ENCODE results near the gene TRAF2. TPM values are rescaled to one million over a fixed set of nuclear protein-coding genes. Genes with fewer than 3 reads are reported as not detected.
"Not testable (repeated sequence)": the region's sequence is repeated elsewhere in the genome, so short reads cannot be mapped to it uniquely, and the experiment has no call there.

The TRAF2 gene
- total RNA-seq, 1 donor from 2014 or later = 5.3 TPM

DNA sequence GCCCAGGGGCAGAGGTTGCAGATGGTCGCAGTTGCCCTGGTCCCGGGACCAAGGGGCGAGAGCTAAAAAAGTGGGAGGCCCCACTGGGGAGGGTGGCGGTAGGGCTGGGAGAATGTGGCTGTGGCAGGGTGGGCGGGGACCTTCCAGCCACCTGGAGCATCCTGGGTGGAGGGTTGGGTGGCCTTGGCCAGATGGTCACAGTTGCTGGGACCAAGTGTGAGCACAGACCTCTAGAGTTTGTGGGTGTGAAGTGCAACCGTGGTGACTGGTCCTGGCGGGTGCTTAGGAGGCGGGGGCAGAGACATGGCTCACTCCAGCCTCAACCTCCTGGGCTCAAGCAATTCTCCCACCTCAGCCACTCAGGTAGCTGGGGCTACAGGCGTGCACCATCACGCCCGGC, 5.7 kb upstream of the TRAF2 start:
- Histone ChIP-seq H3K4me3 (ENCODE audit: low read depth, low read length) (no peak overlapping the region), H3K27me3 (ENCODE audit: control insufficient read depth, insufficient read depth, low read length) (no peaks in the 10 kb centered on the region), H3K36me3 (ENCODE audit: control insufficient read depth, insufficient read depth, low read length) (no peaks in the 10 kb centered on the region)
- DNase-seq (ENCODE audit: low read depth) (no peak), FAIRE-seq (no peak)
- TF ChIP-seq, protein P1, sequence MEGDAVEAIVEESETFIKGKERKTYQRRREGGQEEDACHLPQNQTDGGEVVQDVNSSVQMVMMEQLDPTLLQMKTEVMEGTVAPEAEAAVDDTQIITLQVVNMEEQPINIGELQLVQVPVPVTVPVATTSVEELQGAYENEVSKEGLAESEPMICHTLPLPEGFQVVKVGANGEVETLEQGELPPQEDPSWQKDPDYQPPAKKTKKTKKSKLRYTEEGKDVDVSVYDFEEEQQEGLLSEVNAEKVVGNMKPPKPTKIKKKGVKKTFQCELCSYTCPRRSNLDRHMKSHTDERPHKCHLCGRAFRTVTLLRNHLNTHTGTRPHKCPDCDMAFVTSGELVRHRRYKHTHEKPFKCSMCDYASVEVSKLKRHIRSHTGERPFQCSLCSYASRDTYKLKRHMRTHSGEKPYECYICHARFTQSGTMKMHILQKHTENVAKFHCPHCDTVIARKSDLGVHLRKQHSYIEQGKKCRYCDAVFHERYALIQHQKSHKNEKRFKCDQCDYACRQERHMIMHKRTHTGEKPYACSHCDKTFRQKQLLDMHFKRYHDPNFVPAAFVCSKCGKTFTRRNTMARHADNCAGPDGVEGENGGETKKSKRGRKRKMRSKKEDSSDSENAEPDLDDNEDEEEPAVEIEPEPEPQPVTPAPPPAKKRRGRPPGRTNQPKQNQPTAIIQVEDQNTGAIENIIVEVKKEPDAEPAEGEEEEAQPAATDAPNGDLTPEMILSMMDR (IDR thresholded peaks at IDR 0.05; ENCODE audit: insufficient read depth, low read length, severe bottlenecking) = no peak

DNA sequence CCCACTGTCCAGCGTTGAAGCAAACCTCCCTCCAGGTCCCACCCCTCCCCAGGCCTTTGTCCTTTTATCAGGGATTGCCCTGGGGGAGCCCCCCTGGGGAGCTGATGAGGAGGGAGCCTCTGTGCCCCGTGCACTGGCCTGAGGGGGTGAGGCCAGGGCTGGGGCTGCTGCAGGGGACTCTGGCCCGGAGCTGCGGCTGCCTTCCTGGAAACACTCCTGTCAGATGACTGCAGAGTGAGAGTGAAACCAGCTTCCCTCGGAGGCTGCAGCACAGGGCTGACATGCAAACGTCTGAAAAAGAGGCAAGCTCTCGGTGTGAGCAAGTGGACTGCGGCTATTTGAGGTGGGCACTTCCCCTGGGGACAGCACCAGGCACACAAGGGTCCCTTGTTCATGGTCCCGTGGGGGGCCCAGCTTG, 4.6 kb upstream of the TRAF2 start:
- Histone ChIP-seq H3K4me3 (ENCODE audit: low read depth, low read length) (no peak overlapping the region), H3K27me3 (ENCODE audit: control insufficient read depth, insufficient read depth, low read length) (no peaks in the 10 kb centered on the region), H3K36me3 (ENCODE audit: control insufficient read depth, insufficient read depth, low read length) (no peaks in the 10 kb centered on the region)
- no peak for FAIRE-seq
- DNase-seq (ENCODE audit: low read depth) = no peak
- TF ChIP-seq, protein P1 (IDR thresholded peaks at IDR 0.05; ENCODE audit: insufficient read depth, low read length, severe bottlenecking) = no peak

DNA sequence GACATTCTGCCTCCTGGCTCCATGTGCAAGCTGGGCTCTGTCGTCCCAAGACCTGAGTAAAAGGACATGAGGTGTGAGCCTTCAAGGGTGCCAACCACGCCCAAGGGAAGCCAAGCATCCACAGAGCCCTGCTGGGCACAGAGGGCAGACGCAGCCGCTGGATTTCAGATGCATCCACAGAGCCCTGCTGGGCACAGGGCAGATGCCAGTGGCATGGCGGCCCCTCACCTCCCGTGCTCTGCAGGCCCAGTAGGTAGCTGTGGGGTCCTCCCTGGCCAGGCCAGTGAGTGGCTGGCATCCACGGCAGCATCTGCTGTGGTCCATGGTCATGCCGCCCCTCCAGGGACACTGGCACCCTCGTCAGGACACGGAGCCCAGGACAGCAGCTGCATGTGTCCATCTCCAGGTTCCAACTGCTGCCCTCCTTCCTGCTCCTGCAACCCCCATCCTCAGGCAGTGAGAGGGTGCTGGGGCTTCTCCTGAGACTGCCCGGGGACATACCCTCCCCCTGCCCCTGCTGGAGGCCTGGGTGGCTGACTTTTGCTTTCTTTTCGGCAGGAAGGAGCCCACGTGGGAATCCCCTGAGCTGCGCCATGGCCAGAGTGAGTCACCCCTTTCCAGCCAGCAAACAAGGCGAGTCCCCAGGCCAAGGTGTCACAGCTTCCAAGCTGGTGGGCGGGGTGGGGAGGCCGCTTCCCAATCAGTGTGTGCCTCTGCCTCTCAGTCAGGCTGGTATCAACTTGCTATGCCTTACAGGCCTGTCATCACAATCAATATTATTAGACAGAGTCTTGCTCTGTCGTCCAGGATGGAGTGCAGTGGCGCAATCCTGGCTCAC, 4.0 kb upstream of the TRAF2 start:
- TF ChIP-seq, protein P1 (IDR thresholded peaks at IDR 0.05; ENCODE audit: insufficient read depth, low read length, severe bottlenecking) = no peak
- DNase-seq (ENCODE audit: low read depth) (peak; percentile 94), FAIRE-seq (no peak)
- H3K27me3 ChIP-seq (ENCODE audit: control insufficient read depth, insufficient read depth, low read length) = no peaks in the 10 kb centered on the region
- no peak overlapping the region for H3K4me3 ChIP-seq (ENCODE audit: low read depth, low read length)
- H3K36me3 ChIP-seq (ENCODE audit: control insufficient read depth, insufficient read depth, low read length) = no peaks in the 10 kb centered on the region

DNA sequence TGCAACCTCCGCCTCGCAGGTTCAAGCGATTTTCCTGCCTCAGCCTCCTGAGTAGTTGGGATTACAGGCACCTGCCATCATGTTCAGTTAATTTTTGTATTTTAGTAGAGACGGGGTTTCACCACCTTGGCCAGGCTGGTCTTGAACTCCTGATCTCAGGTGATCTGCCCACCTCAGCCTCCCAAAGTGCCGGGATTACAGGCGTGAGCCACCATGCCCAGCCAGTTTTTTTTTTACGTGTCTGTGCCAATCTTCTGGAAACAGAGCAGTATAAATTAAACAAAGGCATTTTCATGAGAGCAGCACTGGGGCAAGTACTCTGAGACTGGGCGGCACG, 3.4 kb upstream of the TRAF2 start:
- not testable (repeated sequence) for DNase-seq (ENCODE audit: low read depth); FAIRE-seq; H3K4me3 ChIP-seq (ENCODE audit: low read depth, low read length); H3K27me3 ChIP-seq (ENCODE audit: control insufficient read depth, insufficient read depth, low read length); H3K36me3 ChIP-seq (ENCODE audit: control insufficient read depth, insufficient read depth, low read length)

DNA sequence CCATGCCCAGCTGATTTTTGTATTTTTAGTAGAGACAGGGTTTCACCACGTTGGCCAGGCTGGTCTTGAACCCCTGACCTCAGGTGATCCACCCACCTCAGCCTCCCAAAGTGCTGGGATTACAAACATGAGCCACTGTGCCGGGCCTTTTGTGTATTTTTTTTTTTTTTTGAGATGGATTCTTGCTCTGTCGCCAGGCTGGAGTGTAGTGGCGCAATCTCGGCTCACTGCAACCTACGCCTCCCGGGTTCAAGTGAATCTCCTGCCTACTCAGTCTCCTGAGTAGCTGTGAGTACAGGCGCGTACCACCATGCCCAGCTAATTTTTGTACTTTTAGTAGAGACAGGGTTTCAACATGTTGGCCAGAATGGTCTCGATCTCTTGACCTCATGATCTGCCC, 2.6 kb upstream of the TRAF2 start:
- H3K36me3 ChIP-seq (ENCODE audit: control insufficient read depth, insufficient read depth, low read length); DNase-seq (ENCODE audit: low read depth); H3K27me3 ChIP-seq (ENCODE audit: control insufficient read depth, insufficient read depth, low read length); FAIRE-seq; H3K4me3 ChIP-seq (ENCODE audit: low read depth, low read length): not testable (repeated sequence)

DNA sequence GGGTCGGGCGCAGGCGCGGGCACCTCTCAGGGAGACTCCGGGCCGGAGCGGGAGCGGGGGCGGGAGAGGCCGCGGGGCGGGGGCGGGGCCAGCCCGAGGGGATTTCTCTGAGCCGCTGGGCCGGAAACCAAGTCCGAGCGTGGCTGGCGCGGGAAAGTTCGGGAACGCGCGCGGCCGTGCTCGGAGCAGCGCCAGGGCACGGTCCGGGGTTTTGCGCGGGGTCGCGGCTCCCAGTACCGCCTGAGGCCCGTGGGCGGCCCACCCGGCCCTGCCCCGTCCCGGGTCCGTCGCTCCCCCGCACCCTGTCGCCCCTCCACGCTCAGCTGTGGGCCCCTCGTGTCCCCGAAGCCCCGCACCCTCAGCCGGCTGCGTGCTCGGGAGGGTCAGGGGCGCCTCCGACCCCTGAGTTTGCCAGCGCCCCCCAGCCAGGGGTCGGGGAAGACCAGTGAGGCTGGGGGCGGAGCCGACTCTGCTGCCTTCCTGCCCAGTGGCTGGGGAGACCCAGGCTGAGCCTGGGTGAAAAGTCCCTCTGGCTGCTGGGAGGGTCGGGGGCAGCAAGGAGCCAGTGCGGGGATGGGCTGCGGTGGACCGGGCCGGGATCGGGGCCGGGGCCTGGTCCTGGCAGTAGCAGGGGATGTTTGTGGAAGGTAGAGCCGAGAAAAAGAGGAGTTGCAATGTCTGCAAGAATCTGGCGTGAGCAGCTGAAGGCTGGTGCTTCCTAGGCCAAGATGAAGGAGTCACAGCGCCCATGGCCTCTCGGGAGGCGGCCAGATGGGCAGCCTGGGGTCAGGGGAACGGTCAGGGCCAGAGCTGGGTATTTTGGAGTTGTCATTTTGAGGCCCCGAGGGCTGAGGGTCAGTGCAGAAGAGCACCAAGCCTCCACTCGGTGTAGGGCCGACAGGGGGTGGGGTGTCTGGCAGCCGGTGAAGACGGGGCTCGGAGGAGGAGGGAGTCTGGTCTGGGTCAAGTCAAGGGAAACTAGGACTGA, 588 bp downstream of the TRAF2 start:
- DNase-seq (ENCODE audit: low read depth) = no peak
- H3K4me3 ChIP-seq (ENCODE audit: low read depth, low read length) = peak overlapping the region; percentile 93
- FAIRE-seq = no peak
- no peaks in the 10 kb centered on the region for H3K27me3 ChIP-seq (ENCODE audit: control insufficient read depth, insufficient read depth, low read length)
- H3K36me3 ChIP-seq (ENCODE audit: control insufficient read depth, insufficient read depth, low read length) = peaks cover 4% of the 10 kb centered on the region
- TF ChIP-seq, protein P1 (IDR thresholded peaks at IDR 0.05; ENCODE audit: insufficient read depth, low read length, severe bottlenecking) = no peak
